ENCODE measurements around the gene CHAC2. TPM values are rescaled to one million over a fixed set of nuclear protein-coding genes. Genes with fewer than 3 reads are reported as not detected.

The CHAC2 gene
- total and polyA plus RNA-seq, 8 donors = 0.45 to 6.6 (median 4.1) TPM; not detected in 2

Other genes with a start within 250 kb of the CHAC2 start
- gene ASB3, start 19.1 kb downstream of the CHAC2 start, total RNA-seq = 10 to 100 TPM in 2 of 5 donors, 1 to 10 TPM in 2, under 1 TPM in 1; 0.58 to 53.6 (median 5.4) TPM
- gene ASB3, start 19.1 kb downstream of the CHAC2 start, polyA plus RNA-seq = 1 to 10 TPM; 5.3 to 7.6 (median 6.1) TPM
- gene ERLEC1, start 19.2 kb downstream of the CHAC2 start, total RNA-seq = 100 to 1,000 TPM in 2 of 5 donors, 10 to 100 TPM in 2, 1 to 10 TPM in 1; 7.0 to 225 (median 39.6) TPM
- 10 to 100 TPM; 15.2 to 28.9 (median 27.8) TPM for gene ERLEC1, start 19.2 kb downstream of the CHAC2 start, polyA plus RNA-seq
- gene GPR75, start 92.2 kb downstream of the CHAC2 start, total RNA-seq = 1 to 10 TPM in 4 of 5 donors, not detected in 1; 2.7 to 9.4 (median 6.7) TPM
- gene GPR75, start 92.2 kb downstream of the CHAC2 start, polyA plus RNA-seq = under 1 TPM in 2 of 3 donors, not detected in 1; 0.15 to 0.19 TPM
- gene PSME4, start 203.2 kb downstream of the CHAC2 start, total RNA-seq = 100 to 1,000 TPM in 1 of 5 donors, 10 to 100 TPM in 4; 15.1 to 133 (median 54.5) TPM
- 10 to 100 TPM; 24.6 to 31.1 (median 30.7) TPM for gene PSME4, start 203.2 kb downstream of the CHAC2 start, polyA plus RNA-seq

Measured in stomach (tissue), 8 donors.